Sigmoid colon (tissue), 4 donors: ENCODE results near the gene TLE1.

ENCODE experiments used
- EP300 ChIP-seq, 4 donors: sonication (generic); formaldehyde crosslinking; IDR thresholded peaks; one replicate each; pipeline ENCODE4 v1.6.1; 2017; ENCODE audit warnings: antibody characterized with exemption in 4 of 4
- POLR2A ChIP-seq, 2 donors: fragments of 450-650 bp; IDR thresholded peaks; one replicate each; pipeline ENCODE4 v1.6.1; 2016; ENCODE audit warnings: antibody characterized with exemption in 2 of 2, mild to moderate bottlenecking in 2 of 2, moderate library complexity in 2 of 2
- POLR2AphosphoS5 ChIP-seq, 4 donors: sonication (generic); formaldehyde crosslinking; IDR thresholded peaks; one replicate each; pipeline ENCODE4 v1.6.1; 2017; ENCODE audit warnings: antibody characterized with exemption in 4 of 4
- TF ChIP-seq, protein P1 (sequence below), 4 experiments: fragments of 450-650 bp in 3 of 4; fragments of 200-600 bp in 1 of 4; IDR thresholded peaks; one replicate each; pipeline ENCODE4 v1.5.1; 2016 to 2019; ENCODE audit warnings: antibody characterized with exemption in 4 of 4, mild to moderate bottlenecking in 3 of 4, moderate library complexity in 2 of 4

DNA sequence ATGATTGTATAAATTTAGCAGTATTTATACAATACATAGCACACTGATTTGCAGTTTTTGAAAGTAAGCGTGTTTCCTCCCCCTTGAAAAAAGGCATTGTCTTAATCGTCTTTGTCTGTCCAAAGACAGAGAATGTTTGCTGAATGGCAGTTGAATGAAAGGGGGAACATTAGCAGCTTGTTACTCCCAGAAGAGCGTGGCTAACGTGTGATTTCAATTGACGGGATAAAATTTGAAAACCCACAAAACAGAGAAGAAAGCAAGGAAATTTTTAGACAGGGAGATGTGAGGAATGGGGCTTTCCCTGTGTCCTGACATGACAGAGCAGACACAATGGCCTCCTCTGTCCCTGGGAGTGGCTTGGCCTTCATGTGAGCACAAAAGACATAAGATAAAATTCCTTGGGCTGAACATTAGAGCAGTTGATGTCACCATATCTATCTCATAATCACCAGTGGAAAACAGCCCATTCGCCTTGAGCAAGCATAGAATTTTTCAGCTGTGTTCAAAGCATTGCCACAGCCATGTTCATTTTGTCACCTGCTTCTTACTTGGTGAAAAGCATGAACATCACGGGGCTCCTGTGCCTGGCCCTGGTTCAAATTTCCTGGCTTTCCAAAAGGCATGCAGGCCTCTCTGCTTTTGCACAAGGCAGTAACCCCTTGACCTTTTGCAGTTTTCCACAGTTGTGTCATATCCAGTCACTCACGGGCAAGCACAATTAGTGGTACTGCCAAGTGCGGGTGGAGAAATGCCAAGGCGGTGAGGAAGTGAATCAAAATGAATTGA lies 126.9 kb downstream of the TLE1 start:
- TF ChIP-seq POLR2A (IDR thresholded peaks at IDR 0.05) (no peak), POLR2AphosphoS5 (IDR thresholded peaks at IDR 0.05) (no peak), EP300 (IDR thresholded peaks at IDR 0.05) (no peak)
- TF ChIP-seq, protein P1, sequence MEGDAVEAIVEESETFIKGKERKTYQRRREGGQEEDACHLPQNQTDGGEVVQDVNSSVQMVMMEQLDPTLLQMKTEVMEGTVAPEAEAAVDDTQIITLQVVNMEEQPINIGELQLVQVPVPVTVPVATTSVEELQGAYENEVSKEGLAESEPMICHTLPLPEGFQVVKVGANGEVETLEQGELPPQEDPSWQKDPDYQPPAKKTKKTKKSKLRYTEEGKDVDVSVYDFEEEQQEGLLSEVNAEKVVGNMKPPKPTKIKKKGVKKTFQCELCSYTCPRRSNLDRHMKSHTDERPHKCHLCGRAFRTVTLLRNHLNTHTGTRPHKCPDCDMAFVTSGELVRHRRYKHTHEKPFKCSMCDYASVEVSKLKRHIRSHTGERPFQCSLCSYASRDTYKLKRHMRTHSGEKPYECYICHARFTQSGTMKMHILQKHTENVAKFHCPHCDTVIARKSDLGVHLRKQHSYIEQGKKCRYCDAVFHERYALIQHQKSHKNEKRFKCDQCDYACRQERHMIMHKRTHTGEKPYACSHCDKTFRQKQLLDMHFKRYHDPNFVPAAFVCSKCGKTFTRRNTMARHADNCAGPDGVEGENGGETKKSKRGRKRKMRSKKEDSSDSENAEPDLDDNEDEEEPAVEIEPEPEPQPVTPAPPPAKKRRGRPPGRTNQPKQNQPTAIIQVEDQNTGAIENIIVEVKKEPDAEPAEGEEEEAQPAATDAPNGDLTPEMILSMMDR (IDR thresholded peaks at IDR 0.05): no peak
